HepG2 (cell line): ENCODE data around the gene CCDC57. TPM values are rescaled to one million over a fixed set of nuclear protein-coding genes. Genes with fewer than 3 reads are reported as not detected.

Source experiments
- BORCS8-MEF2B ChIP-seq: sonication (generic); formaldehyde crosslinking; IDR thresholded peaks from 2 replicates; pipeline ENCODE4 v1.8.0; 2022; ENCODE audit warnings: mild to moderate bottlenecking, missing genetic modification reagents
- CENPT ChIP-seq: sonication (generic); formaldehyde crosslinking; IDR thresholded peaks from 2 replicates; pipeline ENCODE4 v1.8.0; 2022; ENCODE audit warnings: low read depth, mild to moderate bottlenecking, moderate library complexity, missing genetic modification reagents
- FOXJ3 ChIP-seq: sonication (generic); formaldehyde crosslinking; IDR thresholded peaks from 2 replicates; pipeline ENCODE4 v1.4.0; 2020; ENCODE audit warnings: missing genetic modification reagents, mild to moderate bottlenecking, borderline replicate concordance
- GLMP ChIP-seq: sonication (generic); formaldehyde crosslinking; IDR thresholded peaks from 2 replicates; pipeline ENCODE4 v1.9.0; 2021; ENCODE audit warnings: missing genetic modification reagents, mild to moderate bottlenecking, borderline replicate concordance
- PRPF4 ChIP-seq: fragments of 200-400 bp; formaldehyde crosslinking; IDR thresholded peaks from 2 replicates; pipeline ENCODE4 v1.6.1; 2016; ENCODE audit warnings: low read length, low read depth; ENCODE audit not compliant: poor library complexity, severe bottlenecking
- RBFOX2 ChIP-seq: fragments of 200-400 bp; formaldehyde crosslinking; IDR thresholded peaks from 2 replicates; pipeline ENCODE4 v1.6.1; 2017; ENCODE audit warnings: low read depth, mild to moderate bottlenecking, low read length
- RXRA ChIP-seq: sonication (generic); formaldehyde crosslinking; IDR thresholded peaks from 2 replicates; pipeline ENCODE4 v1.5.1; 2020; ENCODE audit warnings: missing genetic modification reagents
- SALL1 ChIP-seq: sonication (generic); formaldehyde crosslinking; IDR thresholded peaks from 2 replicates; pipeline ENCODE4 v1.8.0; 2022; ENCODE audit warnings: mild to moderate bottlenecking, missing genetic modification reagents
- ZIK1 ChIP-seq: sonication (generic); formaldehyde crosslinking; IDR thresholded peaks from 2 replicates; pipeline ENCODE4 v1.5.0; 2020; ENCODE audit warnings: mild to moderate bottlenecking, low read depth, missing genetic modification reagents, borderline replicate concordance
- ZNF12 ChIP-seq: sonication (generic); formaldehyde crosslinking; IDR thresholded peaks from 2 replicates; pipeline ENCODE4 v1.5.0; 2020; ENCODE audit warnings: missing genetic modification reagents
- ZNF136 ChIP-seq: sonication (generic); formaldehyde crosslinking; IDR thresholded peaks from 2 replicates; pipeline ENCODE4 v1.8.1; 2022; ENCODE audit warnings: low read depth, mild to moderate bottlenecking, moderate library complexity, missing genetic modification reagents
- ZNF24 ChIP-seq: fragments of 450-650 bp; IDR thresholded peaks from 2 replicates; pipeline ENCODE4 v1.6.1; 2017; ENCODE audit warnings: antibody characterized with exemption, mild to moderate bottlenecking
- ZNF30 ChIP-seq: sonication (generic); formaldehyde crosslinking; IDR thresholded peaks from 2 replicates; pipeline ENCODE4 v1.5.0; 2020; ENCODE audit warnings: mild to moderate bottlenecking, missing genetic modification reagents
- ZNF570 ChIP-seq: sonication (generic); formaldehyde crosslinking; IDR thresholded peaks from 2 replicates; pipeline ENCODE4 v1.4.0; 2020; ENCODE audit warnings: mild to moderate bottlenecking, missing genetic modification reagents, borderline replicate concordance
- ZNF597 ChIP-seq: sonication (generic); formaldehyde crosslinking; IDR thresholded peaks from 2 replicates; pipeline ENCODE4 v1.5.0; 2020; ENCODE audit warnings: missing genetic modification reagents
- ZNF850 ChIP-seq: sonication (generic); formaldehyde crosslinking; conservative IDR thresholded peaks from 2 replicates; pipeline ENCODE4 v1.9.0; 2021; ENCODE audit warnings: mild to moderate bottlenecking, missing genetic modification reagents
- polyA plus RNA-seq, 8 experiments: library from polyadenylated mRNA; depleted of rRNA in 3 of 8; stranded (reverse) in 7 of 8; unstranded in 1 of 8; fragments of >200 nt; fragmentation: Illumina TruSeq in 4 of 8; extraction: Trizol in 4 of 8; gene quantifications; 2 replicates each; pipeline versions ENCODE4 v1.2.1 to v1.2.3, GENCODE V29; 2011 to 2016; ENCODE audit warnings: low read depth in 4 of 8, missing spikeins in 1 of 8, mixed read lengths in 1 of 8; ENCODE audit not compliant: insufficient read depth in 1 of 8
- total RNA-seq, 5 experiments: library from RNA; depleted of rRNA; stranded (reverse); fragments of >200 nt; fragmentation: Illumina TruSeq; extraction: Trizol; gene quantifications; 2 replicates each; pipeline ENCODE4 v1.2.3, GENCODE V29; 2016; ENCODE audit warnings: low read depth in 1 of 5
- TF ChIP-seq, protein P1 (sequence below): sonication (generic); formaldehyde crosslinking; conservative IDR thresholded peaks from 2 replicates; pipeline ENCODE4 v1.8.0; 2022; ENCODE audit warnings: missing genetic modification reagents
- TF ChIP-seq, protein P2 (sequence below): sonication (generic); formaldehyde crosslinking; IDR thresholded peaks from 2 replicates; pipeline ENCODE4 v1.4.0; 2020; ENCODE audit warnings: missing genetic modification reagents, borderline replicate concordance

The CCDC57 gene
- total and polyA plus RNA-seq, 2 of the 13 experiments (the other 11 are each of a cell fraction or from before 2014, with no cell fraction given) = 59.3 to 59.9 TPM

GRCh38 chr17:82153745-82154375 is 58.8 kb downstream of the CCDC57 start (continued):
- TF ChIP-seq, protein P1, sequence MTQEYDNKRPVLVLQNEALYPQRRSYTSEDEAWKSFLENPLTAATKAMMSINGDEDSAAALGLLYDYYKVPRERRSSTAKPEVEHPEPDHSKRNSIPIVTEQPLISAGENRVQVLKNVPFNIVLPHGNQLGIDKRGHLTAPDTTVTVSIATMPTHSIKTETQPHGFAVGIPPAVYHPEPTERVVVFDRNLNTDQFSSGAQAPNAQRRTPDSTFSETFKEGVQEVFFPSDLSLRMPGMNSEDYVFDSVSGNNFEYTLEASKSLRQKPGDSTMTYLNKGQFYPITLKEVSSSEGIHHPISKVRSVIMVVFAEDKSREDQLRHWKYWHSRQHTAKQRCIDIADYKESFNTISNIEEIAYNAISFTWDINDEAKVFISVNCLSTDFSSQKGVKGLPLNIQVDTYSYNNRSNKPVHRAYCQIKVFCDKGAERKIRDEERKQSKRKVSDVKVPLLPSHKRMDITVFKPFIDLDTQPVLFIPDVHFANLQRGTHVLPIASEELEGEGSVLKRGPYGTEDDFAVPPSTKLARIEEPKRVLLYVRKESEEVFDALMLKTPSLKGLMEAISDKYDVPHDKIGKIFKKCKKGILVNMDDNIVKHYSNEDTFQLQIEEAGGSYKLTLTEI = no peak
- peak; percentile 89 for TF ChIP-seq BORCS8-MEF2B
- TF ChIP-seq ZNF597 (CRISPR knock-in tag) = no peak
- no peak for TF ChIP-seq ZNF570 (CRISPR knock-in tag)
- no peak for TF ChIP-seq ZIK1 (CRISPR knock-in tag)
- no peak for TF ChIP-seq ZNF30 (CRISPR knock-in tag)
- TF ChIP-seq CENPT = no peak
- no peak for TF ChIP-seq GLMP (CRISPR knock-in tag)
- no peak for TF ChIP-seq RBFOX2
- TF ChIP-seq, protein P2, sequence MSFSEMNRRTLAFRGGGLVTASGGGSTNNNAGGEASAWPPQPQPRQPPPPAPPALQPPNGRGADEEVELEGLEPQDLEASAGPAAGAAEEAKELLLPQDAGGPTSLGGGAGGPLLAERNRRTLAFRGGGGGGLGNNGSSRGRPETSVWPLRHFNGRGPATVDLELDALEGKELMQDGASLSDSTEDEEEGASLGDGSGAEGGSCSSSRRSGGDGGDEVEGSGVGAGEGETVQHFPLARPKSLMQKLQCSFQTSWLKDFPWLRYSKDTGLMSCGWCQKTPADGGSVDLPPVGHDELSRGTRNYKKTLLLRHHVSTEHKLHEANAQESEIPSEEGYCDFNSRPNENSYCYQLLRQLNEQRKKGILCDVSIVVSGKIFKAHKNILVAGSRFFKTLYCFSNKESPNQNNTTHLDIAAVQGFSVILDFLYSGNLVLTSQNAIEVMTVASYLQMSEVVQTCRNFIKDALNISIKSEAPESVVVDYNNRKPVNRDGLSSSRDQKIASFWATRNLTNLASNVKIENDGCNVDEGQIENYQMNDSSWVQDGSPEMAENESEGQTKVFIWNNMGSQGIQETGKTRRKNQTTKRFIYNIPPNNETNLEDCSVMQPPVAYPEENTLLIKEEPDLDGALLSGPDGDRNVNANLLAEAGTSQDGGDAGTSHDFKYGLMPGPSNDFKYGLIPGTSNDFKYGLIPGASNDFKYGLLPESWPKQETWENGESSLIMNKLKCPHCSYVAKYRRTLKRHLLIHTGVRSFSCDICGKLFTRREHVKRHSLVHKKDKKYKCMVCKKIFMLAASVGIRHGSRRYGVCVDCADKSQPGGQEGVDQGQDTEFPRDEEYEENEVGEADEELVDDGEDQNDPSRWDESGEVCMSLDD (CRISPR knock-in tag) = no peak
- TF ChIP-seq PRPF4 = no peak
- TF ChIP-seq FOXJ3 = no peak
- TF ChIP-seq ZNF136 (CRISPR knock-in tag) = no peak
- TF ChIP-seq ZNF850 (CRISPR knock-in tag) = no peak
- TF ChIP-seq SALL1 (CRISPR knock-in tag) = peak; percentile 71; the same call in 1 of the 2 replicates
- TF ChIP-seq ZNF12 (CRISPR knock-in tag) = no peak
- TF ChIP-seq RXRA (CRISPR knock-in tag) = peak; percentile 76
- no peak for TF ChIP-seq ZNF24
